ENCODE data around the gene RPS21.

RPS21 gene

GRCh38 chr20:62381842-62382241, 5.1 kb upstream of the RPS21 start:
- no peak for DNase-seq

- peak; percentile 76 to 84 for DNase-seq
These were observed 4.4 kb upstream of the RPS21 start for GRCh38 chr20:62382306-62383198.

GRCh38 chr20:62387219-62387913, 463 bp downstream of the RPS21 start:
- no peak for DNase-seq

- no peak for DNase-seq
These were observed 1.2 kb downstream of the RPS21 start for GRCh38 chr20:62387933-62388635.

GRCh38 chr20:62388839-62389600, 2.1 kb downstream of the RPS21 start:
- DNase-seq, result no peak

GRCh38 chr20:62389601-62390087, 2.7 kb downstream of the RPS21 start:
- no peak for DNase-seq

GRCh38 chr20:62390317-62391164, 3.6 kb downstream of the RPS21 start:
- no peak for DNase-seq

GRCh38 chr20:62391165-62392076, 4.5 kb downstream of the RPS21 start:
- DNase-seq, result no peak

GRCh38 chr20:62392077-62392418, 5.1 kb downstream of the RPS21 start:
- DNase-seq, result no peak

GRCh38 chr20:62392621-62393334, 5.9 kb downstream of the RPS21 start:
- DNase-seq, result no peak

- no peak for DNase-seq
These were observed 6.4 kb downstream of the RPS21 start for GRCh38 chr20:62393335-62393665.

- DNase-seq, result no peak
These were observed 6.9 kb downstream of the RPS21 start for GRCh38 chr20:62393830-62394229.

GRCh38 chr20:62394248-62395245, 7.6 kb downstream of the RPS21 start:
- DNase-seq, result no peak

GRCh38 chr20:62395311-62396242, 8.7 kb downstream of the RPS21 start:
- no peak for DNase-seq

- no peak for DNase-seq
These were observed 9.7 kb downstream of the RPS21 start for GRCh38 chr20:62396367-62397239.

- no peak for DNase-seq
These were observed 11.4 kb downstream of the RPS21 start for GRCh38 chr20:62398120-62398821.
